Smooth muscle cell (in vitro differentiated cells): ENCODE measurements around the gene ATXN3. TPM values are rescaled to one million over a fixed set of nuclear protein-coding genes. Genes with fewer than 3 reads are reported as not detected.

Experiments
- DNase-seq: peaks from one replicate; lab custom pipeline; 2025; ENCODE audit not compliant: unreplicated experiment; lab: John Stamatoyannopoulos, UW
- H2AFZ ChIP-seq: fragments of 200-600 bp; sonication (generic); 2 replicates; pipeline ENCODE4 v1.6.0; 2016; ENCODE audit warnings: antibody characterized with exemption, low read depth, mild to moderate bottlenecking
- H3F3A ChIP-seq: fragments of 200-600 bp; sonication (generic); 2 replicates; pipeline ENCODE4 v1.6.0; 2017; ENCODE audit warnings: antibody characterized with exemption, low read depth
- H3K27ac ChIP-seq: fragments of 200-600 bp; sonication (generic); 2 replicates; pipeline ENCODE4 v1.5.1; 2016; ENCODE audit warnings: low read depth, mild to moderate bottlenecking
- H3K27me3 ChIP-seq: fragments of 200-600 bp; sonication (generic); 2 replicates; pipeline ENCODE4 v1.6.1; 2016; ENCODE audit warnings: low read depth, mild to moderate bottlenecking
- H3K36me3 ChIP-seq: fragments of 200-600 bp; sonication (generic); 2 replicates; pipeline ENCODE4 v1.5.1; 2016; ENCODE audit warnings: low read depth
- H3K4me1 ChIP-seq: fragments of 200-600 bp; sonication (generic); 2 replicates; pipeline ENCODE4 v1.5.1; 2016; ENCODE audit warnings: low read depth
- H3K4me2 ChIP-seq: fragments of 200-600 bp; sonication (generic); 2 replicates; pipeline ENCODE4 v1.6.0; 2016; ENCODE audit warnings: mild to moderate bottlenecking
- H3K4me3 ChIP-seq: fragments of 200-600 bp; sonication (generic); 2 replicates; pipeline ENCODE4 v1.5.1; 2016; ENCODE audit warnings: mild to moderate bottlenecking
- H3K79me2 ChIP-seq: fragments of 200-600 bp; sonication (generic); 2 replicates; pipeline ENCODE4 v1.6.0; 2016; ENCODE audit warnings: low read depth, mild to moderate bottlenecking
- H3K9ac ChIP-seq: fragments of 200-600 bp; sonication (generic); 2 replicates; pipeline ENCODE4 v1.6.0; 2016; ENCODE audit warnings: low read depth
- H3K9me3 ChIP-seq: fragments of 200-600 bp; sonication (generic); replicated peaks from 2 replicates; pipeline ENCODE4 v1.5.1; 2016; ENCODE audit warnings: low read depth
- H4K20me1 ChIP-seq: fragments of 200-600 bp; sonication (generic); 2 replicates; pipeline ENCODE4 v1.6.0; 2016; ENCODE audit warnings: low read depth
- WGBS: methylation state at CpG from one replicate; pipeline ENCODE4 v1.1.7; 2016; ENCODE audit warnings: low lambda C conversion rate; 5-methylcytosine and 5-hydroxymethylcytosine counted together
- polyA plus RNA-seq: library from polyadenylated mRNA; unstranded; fragments of >200 nt; fragmentation: Nextera tagmentation; extraction: Ambion mirVana; gene quantifications from 2 replicates; pipeline ENCODE4 v1.2.1, GENCODE V29; 2016
- total RNA-seq: library from RNA; depleted of rRNA; stranded (reverse); fragments of >200 nt; gene quantifications from 2 replicates; pipeline ENCODE4 v1.2.3, GENCODE V29; 2014
- TF ChIP-seq, protein P1 (sequence below): fragments of 200-600 bp; sonication (generic); IDR thresholded peaks from 2 replicates; pipeline ENCODE4 v1.5.1; 2017; ENCODE audit warnings: borderline replicate concordance, mild to moderate bottlenecking, antibody characterized with exemption; ENCODE audit not compliant: insufficient read depth, poor library complexity, severe bottlenecking

The ATXN3 gene
- total and polyA plus RNA-seq, 2 experiments from 2014 or later = 10.0 to 21.7 TPM

DNA sequence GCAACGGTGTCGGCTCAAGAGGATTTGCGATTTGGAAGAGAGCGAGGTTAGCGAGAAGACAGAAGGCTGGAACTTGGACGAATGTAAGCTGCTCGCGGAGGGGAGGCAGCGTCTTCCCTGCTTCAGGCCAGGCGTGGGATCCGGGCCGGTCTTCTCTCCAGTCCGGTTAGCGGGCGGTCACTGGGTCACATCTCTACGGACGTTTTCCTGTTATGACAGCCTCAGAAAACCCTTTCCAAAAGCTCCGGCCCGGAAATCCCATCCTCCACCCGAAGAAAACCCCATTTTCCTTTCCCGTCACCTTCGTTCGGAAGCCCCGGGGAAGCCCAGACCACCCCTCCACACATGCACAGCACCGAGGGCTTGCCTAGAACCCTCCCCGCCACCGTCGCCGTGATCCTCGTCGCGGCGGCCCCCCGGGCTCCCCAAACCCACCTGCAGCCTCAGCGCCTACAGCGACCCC, 14.9 kb upstream of the ATXN3 start:
- H3K4me1 ChIP-seq = peaks cover 10% of the 10 kb centered on the region
- H3K9me3 ChIP-seq = no peaks in the 10 kb centered on the region
- H3K27me3 ChIP-seq = no peaks in the 10 kb centered on the region
- peak overlapping the region; percentile 91 for H3K4me2 ChIP-seq
- H3K36me3 ChIP-seq = no peaks in the 10 kb centered on the region
- H3K9ac ChIP-seq = peak overlapping the region; percentile 100
- peaks cover 46% of the 10 kb centered on the region for H3K79me2 ChIP-seq
- 2% methylated on average over 35 of the region's 36 CpGs for WGBS
- peak overlapping the region; percentile 99 for H3K27ac ChIP-seq
- peaks cover 4% of the 10 kb centered on the region for H3F3A ChIP-seq
- no peaks in the 10 kb centered on the region for H4K20me1 ChIP-seq
- DNase-seq = no peak
- H3K4me3 ChIP-seq = peak overlapping the region; percentile 99
- TF ChIP-seq, protein P1, sequence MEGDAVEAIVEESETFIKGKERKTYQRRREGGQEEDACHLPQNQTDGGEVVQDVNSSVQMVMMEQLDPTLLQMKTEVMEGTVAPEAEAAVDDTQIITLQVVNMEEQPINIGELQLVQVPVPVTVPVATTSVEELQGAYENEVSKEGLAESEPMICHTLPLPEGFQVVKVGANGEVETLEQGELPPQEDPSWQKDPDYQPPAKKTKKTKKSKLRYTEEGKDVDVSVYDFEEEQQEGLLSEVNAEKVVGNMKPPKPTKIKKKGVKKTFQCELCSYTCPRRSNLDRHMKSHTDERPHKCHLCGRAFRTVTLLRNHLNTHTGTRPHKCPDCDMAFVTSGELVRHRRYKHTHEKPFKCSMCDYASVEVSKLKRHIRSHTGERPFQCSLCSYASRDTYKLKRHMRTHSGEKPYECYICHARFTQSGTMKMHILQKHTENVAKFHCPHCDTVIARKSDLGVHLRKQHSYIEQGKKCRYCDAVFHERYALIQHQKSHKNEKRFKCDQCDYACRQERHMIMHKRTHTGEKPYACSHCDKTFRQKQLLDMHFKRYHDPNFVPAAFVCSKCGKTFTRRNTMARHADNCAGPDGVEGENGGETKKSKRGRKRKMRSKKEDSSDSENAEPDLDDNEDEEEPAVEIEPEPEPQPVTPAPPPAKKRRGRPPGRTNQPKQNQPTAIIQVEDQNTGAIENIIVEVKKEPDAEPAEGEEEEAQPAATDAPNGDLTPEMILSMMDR = no peak
- peak overlapping the region; percentile 100 for H2AFZ ChIP-seq

DNA sequence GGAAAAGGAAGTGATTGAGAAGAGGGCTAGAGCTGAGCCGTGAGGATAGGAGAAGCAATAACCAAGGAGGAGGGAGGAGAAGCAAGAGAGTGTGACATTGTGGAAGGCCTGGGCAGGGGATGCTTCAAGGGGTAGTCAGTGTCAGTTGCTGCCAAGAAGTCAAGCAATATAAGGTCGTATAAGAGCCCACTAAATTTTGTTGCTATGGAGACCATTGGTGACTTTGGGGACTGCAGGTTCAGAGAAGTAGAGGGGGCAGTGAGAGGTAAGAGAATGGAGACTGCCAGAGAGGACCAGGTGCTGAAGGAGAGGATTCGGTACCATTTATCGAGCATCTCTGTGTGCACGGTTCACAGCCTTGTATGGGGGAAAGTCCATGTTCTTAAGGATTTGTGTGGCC, 3.1 kb upstream of the ATXN3 start:
- H3F3A ChIP-seq = peaks cover 6% of the 10 kb centered on the region
- 93% methylated on average over 5 of the region's 5 CpGs for WGBS
- H3K9me3 ChIP-seq = no peaks in the 10 kb centered on the region
- TF ChIP-seq, protein P1 = no peak
- H3K27me3 ChIP-seq = no peaks in the 10 kb centered on the region
- peaks cover 3% of the 10 kb centered on the region for H4K20me1 ChIP-seq
- H3K9ac ChIP-seq = no peak overlapping the region
- no peak overlapping the region for H3K4me3 ChIP-seq
- H2AFZ ChIP-seq = no peak overlapping the region
- no peak for DNase-seq
- H3K27ac ChIP-seq = no peak overlapping the region
- H3K4me2 ChIP-seq = no peak overlapping the region
- peaks cover 10% of the 10 kb centered on the region for H3K79me2 ChIP-seq
- peaks cover 6% of the 10 kb centered on the region for H3K4me1 ChIP-seq
- H3K36me3 ChIP-seq = no peaks in the 10 kb centered on the region

DNA sequence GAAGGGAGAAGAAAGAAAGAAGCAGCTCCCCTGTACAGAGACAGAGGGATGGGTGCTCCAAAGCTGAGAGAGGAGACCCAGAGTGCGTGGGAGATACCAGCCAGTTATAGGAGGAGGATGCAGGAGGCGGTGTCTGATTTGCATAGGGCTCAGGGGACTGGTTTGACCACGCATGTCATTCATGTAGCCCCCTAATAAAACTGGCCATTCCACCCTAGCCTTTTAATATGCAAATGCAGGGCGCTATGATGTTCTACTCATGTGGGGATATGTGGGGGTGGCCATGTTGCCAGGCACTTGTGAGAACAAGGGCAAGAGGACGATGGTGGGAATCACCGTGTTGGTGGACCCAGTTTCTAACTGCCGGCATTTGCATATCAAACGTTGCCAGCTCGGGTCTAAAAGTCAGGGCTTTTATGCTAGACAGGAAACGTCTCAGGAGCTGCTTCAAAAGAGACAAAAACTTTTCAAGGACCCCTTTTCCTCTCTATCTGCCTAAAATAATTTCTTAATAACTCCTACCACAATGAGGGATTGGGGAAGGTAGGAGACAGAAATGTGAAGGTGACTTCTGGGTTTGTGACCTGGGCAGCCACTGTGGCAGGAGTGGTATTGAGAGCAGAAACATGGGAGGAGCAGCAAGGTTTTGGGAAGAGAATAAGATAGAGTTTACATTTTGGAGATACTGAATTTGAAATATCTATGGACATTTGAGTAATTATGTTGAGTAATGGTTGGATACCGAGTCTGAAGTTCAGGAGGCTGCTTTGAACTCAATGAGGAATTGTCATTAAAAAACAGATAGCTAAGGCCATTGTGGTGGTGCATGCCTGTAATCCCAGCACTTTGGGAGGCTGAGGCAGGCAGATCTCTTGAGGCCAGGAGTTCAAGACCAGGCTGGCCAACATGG, 2.2 kb upstream of the ATXN3 start:
- TF ChIP-seq, protein P1 = no peak
- H4K20me1 ChIP-seq = peaks cover 6% of the 10 kb centered on the region
- WGBS = 21% methylated on average over 11 of the region's 11 CpGs
- H3K36me3 ChIP-seq = no peaks in the 10 kb centered on the region
- peaks cover 6% of the 10 kb centered on the region for H3K4me1 ChIP-seq
- H3K27me3 ChIP-seq = no peaks in the 10 kb centered on the region
- DNase-seq = no peak
- no peak overlapping the region for H3K27ac ChIP-seq
- peaks cover 6% of the 10 kb centered on the region for H3F3A ChIP-seq
- peak overlapping the region; percentile 15 for H2AFZ ChIP-seq
- H3K4me2 ChIP-seq = no peak overlapping the region
- H3K9me3 ChIP-seq = no peaks in the 10 kb centered on the region
- peaks cover 19% of the 10 kb centered on the region for H3K79me2 ChIP-seq
- H3K9ac ChIP-seq = no peak overlapping the region
- no peak overlapping the region for H3K4me3 ChIP-seq
